KMS-11 (cell line): ENCODE data around the gene RAI1.

ENCODE experiments used
- H2AFZ ChIP-seq: fragments of 200-600 bp; sonication (generic); 2 replicates; pipeline ENCODE4 v1.6.1; 2016; ENCODE audit warnings: antibody characterized with exemption, mixed run types, low read depth
- H3K27ac ChIP-seq: fragments of 200-600 bp; sonication (generic); 2 replicates; pipeline ENCODE4 v1.6.1; 2016; ENCODE audit warnings: mild to moderate bottlenecking, mixed run types
- H3K27me3 ChIP-seq: fragments of 200-600 bp; sonication (generic); 2 replicates; pipeline ENCODE4 v1.6.1; 2017; ENCODE audit warnings: mild to moderate bottlenecking, low read depth, mixed run types, moderate library complexity; ENCODE audit not compliant: insufficient read depth
- H3K36me3 ChIP-seq: fragments of 200-600 bp; sonication (generic); 2 replicates; pipeline ENCODE4 v1.6.1; 2017; ENCODE audit warnings: mild to moderate bottlenecking, mixed run types; ENCODE audit not compliant: insufficient read depth
- H3K4me1 ChIP-seq: fragments of 200-600 bp; sonication (generic); 2 replicates; pipeline ENCODE4 v1.6.1; 2016; ENCODE audit warnings: mild to moderate bottlenecking, low read depth, mixed run types; ENCODE audit not compliant: poor library complexity, severe bottlenecking
- H3K4me2 ChIP-seq: fragments of 200-600 bp; sonication (generic); 2 replicates; pipeline ENCODE4 v1.7.0; 2016; ENCODE audit warnings: mild to moderate bottlenecking, mixed run types
- H3K4me3 ChIP-seq: fragments of 200-600 bp; sonication (generic); IDR thresholded peaks from 2 replicates; pipeline ENCODE4 v1.6.1; 2017; ENCODE audit warnings: low read depth, low read length, mixed read lengths; ENCODE audit not compliant: insufficient read depth
- H3K79me2 ChIP-seq: fragments of 200-600 bp; sonication (generic); 2 replicates; pipeline ENCODE4 v1.6.1; 2016; ENCODE audit warnings: low read depth, mixed run types; ENCODE audit not compliant: insufficient read depth
- H3K9ac ChIP-seq: fragments of 200-600 bp; sonication (generic); 2 replicates; pipeline ENCODE4 v1.6.1; 2016; ENCODE audit warnings: mild to moderate bottlenecking, mixed run types
- H4K20me1 ChIP-seq: fragments of 200-600 bp; sonication (generic); 2 replicates; pipeline ENCODE4 v1.6.1; 2016; ENCODE audit warnings: mild to moderate bottlenecking, mixed run types; ENCODE audit not compliant: insufficient read depth
- TF ChIP-seq, protein P1 (sequence below): fragments of 200-600 bp; sonication (generic); conservative IDR thresholded peaks from 2 replicates; pipeline ENCODE4 v1.6.1; 2017; ENCODE audit warnings: low read depth, mild to moderate bottlenecking, antibody characterized with exemption, low read length, moderate library complexity, mixed read lengths

The RAI1 gene

DNA sequence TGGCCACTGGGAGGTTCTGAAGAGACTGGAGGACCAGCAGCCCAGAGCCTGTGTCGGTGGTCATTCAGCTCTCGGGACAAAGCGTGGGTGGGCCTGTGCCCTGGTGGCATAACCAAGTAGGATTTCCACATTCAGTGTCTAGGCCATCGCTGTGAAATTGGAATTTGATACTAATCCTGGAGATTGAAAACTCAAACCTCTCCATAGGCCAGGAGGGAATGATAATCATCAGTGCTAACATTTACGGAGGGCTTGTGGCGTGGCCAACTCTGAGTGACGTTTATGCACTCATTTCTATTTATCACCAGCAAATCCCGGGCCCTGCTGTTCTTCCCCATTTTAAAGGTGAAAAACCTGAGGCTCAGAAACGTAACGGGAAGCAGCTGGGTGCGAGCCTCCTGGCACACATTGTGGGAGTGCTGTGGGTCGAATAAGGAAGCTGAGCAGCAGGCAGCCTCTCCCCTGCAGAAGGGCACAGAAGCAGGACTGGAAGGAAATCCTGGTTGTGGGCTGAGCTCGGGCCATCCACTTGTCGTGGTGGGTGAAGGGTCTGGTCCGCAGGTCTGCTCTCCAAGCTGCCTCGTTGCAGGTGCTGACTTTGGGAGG lies 33.1 kb downstream of the RAI1 start:
- TF ChIP-seq, protein P1, sequence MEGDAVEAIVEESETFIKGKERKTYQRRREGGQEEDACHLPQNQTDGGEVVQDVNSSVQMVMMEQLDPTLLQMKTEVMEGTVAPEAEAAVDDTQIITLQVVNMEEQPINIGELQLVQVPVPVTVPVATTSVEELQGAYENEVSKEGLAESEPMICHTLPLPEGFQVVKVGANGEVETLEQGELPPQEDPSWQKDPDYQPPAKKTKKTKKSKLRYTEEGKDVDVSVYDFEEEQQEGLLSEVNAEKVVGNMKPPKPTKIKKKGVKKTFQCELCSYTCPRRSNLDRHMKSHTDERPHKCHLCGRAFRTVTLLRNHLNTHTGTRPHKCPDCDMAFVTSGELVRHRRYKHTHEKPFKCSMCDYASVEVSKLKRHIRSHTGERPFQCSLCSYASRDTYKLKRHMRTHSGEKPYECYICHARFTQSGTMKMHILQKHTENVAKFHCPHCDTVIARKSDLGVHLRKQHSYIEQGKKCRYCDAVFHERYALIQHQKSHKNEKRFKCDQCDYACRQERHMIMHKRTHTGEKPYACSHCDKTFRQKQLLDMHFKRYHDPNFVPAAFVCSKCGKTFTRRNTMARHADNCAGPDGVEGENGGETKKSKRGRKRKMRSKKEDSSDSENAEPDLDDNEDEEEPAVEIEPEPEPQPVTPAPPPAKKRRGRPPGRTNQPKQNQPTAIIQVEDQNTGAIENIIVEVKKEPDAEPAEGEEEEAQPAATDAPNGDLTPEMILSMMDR, result no peak
- H3K4me3 ChIP-seq, result no peak overlapping the region
- H3K27ac ChIP-seq, result no peak overlapping the region
- H4K20me1 ChIP-seq, result no peaks in the 10 kb centered on the region
- H3K36me3 ChIP-seq, result no peaks in the 10 kb centered on the region
- H3K4me1 ChIP-seq, result peaks cover 27% of the 10 kb centered on the region
- no peak overlapping the region for H3K4me2 ChIP-seq
- no peak overlapping the region for H3K9ac ChIP-seq
- no peaks in the 10 kb centered on the region; the same call in 1 of the 2 replicates for H3K79me2 ChIP-seq
- H2AFZ ChIP-seq, result no peak overlapping the region
- H3K27me3 ChIP-seq, result no peaks in the 10 kb centered on the region

DNA sequence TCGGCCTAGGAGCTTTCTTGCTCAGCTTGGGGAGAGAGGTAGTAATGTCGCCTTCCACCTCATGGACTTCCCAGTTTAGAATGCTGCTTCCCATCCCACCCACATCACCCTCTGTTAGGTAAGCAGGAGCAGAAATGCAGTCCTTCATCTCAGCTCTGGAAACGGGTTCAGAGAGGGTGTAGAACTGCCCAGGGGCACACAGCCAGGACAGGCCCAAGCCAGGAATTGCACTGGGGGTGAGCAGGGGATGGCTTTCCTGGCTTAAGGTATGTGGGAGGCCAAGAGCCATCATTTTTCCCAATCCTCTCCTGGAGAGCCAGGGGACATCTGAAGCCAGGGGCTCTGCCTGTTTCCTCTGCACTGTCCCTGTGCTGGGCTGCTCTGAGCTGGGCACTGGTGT lies 33.6 kb downstream of the RAI1 start:
- Histone ChIP-seq H3K79me2 (no peaks in the 10 kb centered on the region; the same call in 1 of the 2 replicates), H3K4me3 (no peak overlapping the region), H3K9ac (no peak overlapping the region), H4K20me1 (no peaks in the 10 kb centered on the region), H3K36me3 (no peaks in the 10 kb centered on the region), H3K4me2 (no peak overlapping the region), H3K27me3 (no peaks in the 10 kb centered on the region), H2AFZ (no peak overlapping the region), H3K4me1 (peaks cover 27% of the 10 kb centered on the region), H3K27ac (no peak overlapping the region)
- TF ChIP-seq, protein P1, result no peak

DNA sequence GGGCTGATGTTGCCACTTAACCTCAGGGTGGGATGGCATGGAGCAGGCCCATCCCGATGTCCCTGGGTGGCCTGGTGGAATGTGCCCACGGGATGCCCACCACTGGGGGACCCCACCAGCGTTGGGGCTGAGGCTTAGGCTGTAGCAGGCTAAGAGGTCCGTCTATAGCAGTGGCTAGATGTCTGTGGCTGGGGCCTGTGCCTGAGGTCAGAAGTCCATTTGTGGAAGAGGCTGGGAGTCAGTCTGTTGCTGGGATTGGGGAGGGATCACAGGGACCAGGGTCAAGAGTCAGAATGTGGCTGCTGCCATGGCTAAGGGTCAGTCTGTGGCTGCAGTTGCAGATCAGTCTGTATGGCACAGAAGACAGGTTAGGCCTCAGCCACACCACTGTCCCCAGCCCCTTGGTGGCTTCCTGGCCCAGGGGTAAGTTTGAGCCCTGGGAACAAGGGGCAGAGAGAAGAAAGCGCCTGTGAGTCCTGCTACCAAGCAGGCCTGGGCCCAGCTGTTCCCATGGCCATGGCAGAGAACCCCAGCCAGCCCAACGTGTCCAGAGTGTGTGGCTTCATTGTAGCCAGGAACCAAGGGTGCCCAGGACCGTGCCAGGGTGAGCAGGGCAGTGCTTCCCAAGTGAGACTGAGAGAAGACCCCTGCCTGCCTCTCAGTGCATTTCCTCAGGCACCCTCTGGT lies 35.7 kb downstream of the RAI1 start:
- Histone ChIP-seq H3K4me3 (no peak overlapping the region), H3K4me1 (peaks cover 27% of the 10 kb centered on the region), H3K4me2 (peak overlapping the region; percentile 68; the same call in 1 of the 2 replicates), H3K27me3 (no peaks in the 10 kb centered on the region), H3K36me3 (no peaks in the 10 kb centered on the region), H3K27ac (no peak overlapping the region; the same call in 1 of the 2 replicates), H4K20me1 (no peaks in the 10 kb centered on the region), H3K9ac (no peak overlapping the region), H2AFZ (no peak overlapping the region), H3K79me2 (no peaks in the 10 kb centered on the region; the same call in 1 of the 2 replicates)
- TF ChIP-seq, protein P1, result no peak

DNA sequence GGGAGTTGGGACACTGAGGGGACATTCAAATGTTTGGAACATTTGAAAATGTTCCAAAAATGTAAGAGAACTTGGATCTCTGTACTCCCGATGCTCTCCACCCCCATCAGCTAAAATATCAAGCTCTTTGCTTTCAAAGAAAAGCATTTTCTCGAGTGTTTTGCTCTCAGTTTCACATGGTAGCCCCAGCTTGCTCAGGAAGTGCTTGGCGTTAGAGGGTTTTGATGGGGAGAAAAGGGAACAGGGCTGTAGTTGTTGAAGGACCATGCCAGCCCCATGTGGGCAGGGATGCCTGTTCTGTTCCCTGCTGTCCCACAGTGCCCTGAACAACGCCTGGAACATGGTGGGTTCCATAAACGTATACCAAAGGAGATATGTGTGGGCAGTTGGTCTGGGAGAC lies 37.0 kb downstream of the RAI1 start:
- H3K27ac ChIP-seq, result peak overlapping the region; percentile 33; the same call in 1 of the 2 replicates
- no peaks in the 10 kb centered on the region; the same call in 1 of the 2 replicates for H3K79me2 ChIP-seq
- no peak overlapping the region for H3K4me3 ChIP-seq
- H3K4me1 ChIP-seq, result peaks cover 27% of the 10 kb centered on the region
- peak overlapping the region; percentile 68 for H3K4me2 ChIP-seq
- no peak overlapping the region for H2AFZ ChIP-seq
- H3K27me3 ChIP-seq, result no peaks in the 10 kb centered on the region
- H3K9ac ChIP-seq, result peak overlapping the region; percentile 22; the same call in 1 of the 2 replicates
- H3K36me3 ChIP-seq, result no peaks in the 10 kb centered on the region
- no peaks in the 10 kb centered on the region for H4K20me1 ChIP-seq
- TF ChIP-seq, protein P1, result no peak
